Measurements from ENCODE around the gene PNMA8A. TPM values are rescaled to one million over a fixed set of nuclear protein-coding genes. Genes with fewer than 3 reads are reported as not detected.

Gene PNMA8A
- total RNA-seq, 5 donors from 2014 or later (not counting 1 experiment from before 2014, with no cell fraction given) = 0.15 to 1.1 (median 0.43) TPM; not detected in 2

- POLR2A ChIA-PET = no interaction called here
- H3K9me3 Mint-ChIP-seq = no peaks in the 10 kb centered on the region
- WGBS (ENCODE audit: insufficient coverage) = under 1% methylated on average over 70 of the region's 92 CpGs
- ATAC-seq (replicated peaks in 1 of 4) (peak; percentile 56 to 71 (median 64)), DNase-seq (peak in 25 of 35 experiments; percentile 8 to 58 (median 33))
- Histone ChIP-seq H3K9me3 (no peaks in the 10 kb centered on the region), H3K36me3 (ENCODE audit: control insufficient read depth in 2 of 2, extremely low read depth in 1 of 2, insufficient read depth in 1 of 2, low read length in 1 of 2) (no peaks in the 10 kb centered on the region), H3K4me3 (ENCODE audit: control insufficient read depth in 1 of 2, extremely low read depth in 1 of 2, low read length in 1 of 2) (peak overlapping the region; percentile 28 to 72), H3K4me1 (ENCODE audit: control insufficient read depth in 1 of 2, extremely low read depth in 1 of 2, insufficient read depth in 2 of 2, low read length in 2 of 2) (peaks cover 5 to 53% of the 10 kb centered on the region in 2 experiments), H3K27me3 (replicated peaks in 1 of 2; ENCODE audit: control insufficient read depth in 2 of 2, extremely low read depth in 1 of 2, insufficient read depth in 2 of 2, low read length in 1 of 2) (peaks cover 6 to 82% of the 10 kb centered on the region in 2 experiments), H3K27ac (ENCODE audit: low read length) (no peak overlapping the region)
- peaks cover 42 to 63% of the 10 kb centered on the region in 2 donors for H3K27me3 Mint-ChIP-seq
- H3K27ac Mint-ChIP-seq = peak overlapping the region in 1 of 2 donors; percentile 28
- peaks cover 29 to 36% (median 35%) of the 10 kb centered on the region in 3 donors for H3K4me1 Mint-ChIP-seq
- no peaks in the 10 kb centered on the region for H3K36me3 Mint-ChIP-seq
- peak overlapping the region; percentile 64 to 86 (median 80) for H3K4me3 Mint-ChIP-seq
- CTCF ChIA-PET = interaction anchor here in 1 of 2 donors (0.7 kb wide), 1 partner anchor 1269 kb away, joined by 12 read pairs; no protein-coding TSS in a partner anchor
These were observed 22.1 kb upstream of the PNMA8A start for GRCh38 chr19:46493236-46494145.

- Mint-ChIP-seq H3K27me3 (peaks cover 46 to 64% of the 10 kb centered on the region in 2 donors), H3K27ac (no peak overlapping the region), H3K4me3 (peak overlapping the region; percentile 60 to 86 (median 80)), H3K4me1 (peaks cover 33 to 41% (median 39%) of the 10 kb centered on the region in 3 donors), H3K9me3 (no peaks in the 10 kb centered on the region), H3K36me3 (no peaks in the 10 kb centered on the region)
- ChIA-PET CTCF (interaction anchor here in 1 of 2 donors (0.7 kb wide), 1 partner anchor 1270 kb away, joined by 12 read pairs; no protein-coding TSS in a partner anchor), POLR2A (no interaction called here)
- Histone ChIP-seq H3K9me3 (no peaks in the 10 kb centered on the region), H3K4me1 (ENCODE audit: control insufficient read depth in 1 of 2, extremely low read depth in 1 of 2, insufficient read depth in 2 of 2, low read length in 2 of 2) (peaks cover 5 to 59% of the 10 kb centered on the region in 2 experiments), H3K27ac (ENCODE audit: low read length) (no peak overlapping the region), H3K27me3 (replicated peaks in 1 of 2; ENCODE audit: control insufficient read depth in 2 of 2, extremely low read depth in 1 of 2, insufficient read depth in 2 of 2, low read length in 1 of 2) (peaks cover 6 to 89% of the 10 kb centered on the region in 2 experiments), H3K4me3 (ENCODE audit: control insufficient read depth in 1 of 2, extremely low read depth in 1 of 2, low read length in 1 of 2) (peak overlapping the region; percentile 28 to 36), H3K36me3 (ENCODE audit: control insufficient read depth in 2 of 2, extremely low read depth in 1 of 2, insufficient read depth in 1 of 2, low read length in 1 of 2) (no peaks in the 10 kb centered on the region)
- DNase-seq (no peak), ATAC-seq (replicated peaks in 1 of 4) (peak in 3 of 4 experiments; percentile 21 to 33 (median 25))
- WGBS (ENCODE audit: insufficient coverage) = 13% methylated on average over 17 of the region's 17 CpGs
These were observed 21.5 kb upstream of the PNMA8A start for GRCh38 chr19:46492841-46493235.

- Histone ChIP-seq H3K4me3 (ENCODE audit: control insufficient read depth in 1 of 2, extremely low read depth in 1 of 2, low read length in 1 of 2) (no peak overlapping the region), H3K36me3 (ENCODE audit: control insufficient read depth in 2 of 2, extremely low read depth in 1 of 2, insufficient read depth in 1 of 2, low read length in 1 of 2) (no peaks in the 10 kb centered on the region), H3K9me3 (no peaks in the 10 kb centered on the region), H3K27ac (ENCODE audit: low read length) (no peak overlapping the region), H3K4me1 (ENCODE audit: control insufficient read depth in 1 of 2, extremely low read depth in 1 of 2, insufficient read depth in 2 of 2, low read length in 2 of 2) (peaks cover 5 to 66% of the 10 kb centered on the region in 2 experiments), H3K27me3 (replicated peaks in 1 of 2; ENCODE audit: control insufficient read depth in 2 of 2, extremely low read depth in 1 of 2, insufficient read depth in 2 of 2, low read length in 1 of 2) (peaks cover 6 to 94% of the 10 kb centered on the region in 2 experiments)
- ChIA-PET CTCF (no interaction called here), POLR2A (no interaction called here)
- Mint-ChIP-seq H3K27ac (no peak overlapping the region), H3K9me3 (no peaks in the 10 kb centered on the region), H3K27me3 (peaks cover 50 to 70% of the 10 kb centered on the region in 2 donors), H3K36me3 (no peaks in the 10 kb centered on the region), H3K4me3 (peak overlapping the region in 2 of 3 donors; percentile 69 to 86), H3K4me1 (peaks cover 40 to 46% (median 44%) of the 10 kb centered on the region in 3 donors)
- WGBS (ENCODE audit: insufficient coverage) = 27% methylated on average over 5 of the region's 18 CpGs
- no peak for DNase-seq
- no peak for ATAC-seq (replicated peaks in 1 of 4)
These were observed 20.8 kb upstream of the PNMA8A start for GRCh38 chr19:46491975-46492682.

GRCh38 chr19:46490774-46491173, 19.4 kb upstream of the PNMA8A start:
- H3K27ac Mint-ChIP-seq = no peak overlapping the region
- DNase-seq (no peak), ATAC-seq (replicated peaks in 1 of 4) (no peak)
- peaks cover 7 to 89% of the 10 kb centered on the region in 2 experiments for H3K27me3 ChIP-seq (replicated peaks in 1 of 2; ENCODE audit: control insufficient read depth in 2 of 2, extremely low read depth in 1 of 2, insufficient read depth in 2 of 2, low read length in 1 of 2)
- H3K4me3 ChIP-seq (ENCODE audit: control insufficient read depth in 1 of 2, extremely low read depth in 1 of 2, low read length in 1 of 2) = no peak overlapping the region
- ChIA-PET CTCF (no interaction called here), POLR2A (no interaction called here)
- H3K4me1 ChIP-seq (ENCODE audit: control insufficient read depth in 1 of 2, extremely low read depth in 1 of 2, insufficient read depth in 2 of 2, low read length in 2 of 2) = peaks cover 5 to 65% of the 10 kb centered on the region in 2 experiments
- H3K36me3 Mint-ChIP-seq = no peaks in the 10 kb centered on the region
- WGBS (ENCODE audit: insufficient coverage) = 36% methylated on average over 3 of the region's 9 CpGs
- H3K4me1 Mint-ChIP-seq = peaks cover 42 to 48% (median 44%) of the 10 kb centered on the region in 3 donors
- no peaks in the 10 kb centered on the region for H3K9me3 ChIP-seq
- peaks cover 60 to 79% of the 10 kb centered on the region in 2 donors for H3K27me3 Mint-ChIP-seq
- H3K4me3 Mint-ChIP-seq = peak overlapping the region in 2 of 3 donors; percentile 23 to 43
- H3K36me3 ChIP-seq (ENCODE audit: control insufficient read depth in 2 of 2, extremely low read depth in 1 of 2, insufficient read depth in 1 of 2, low read length in 1 of 2) = no peaks in the 10 kb centered on the region
- no peaks in the 10 kb centered on the region for H3K9me3 Mint-ChIP-seq
- H3K27ac ChIP-seq (ENCODE audit: low read length) = no peak overlapping the region

- Histone ChIP-seq H3K27ac (ENCODE audit: low read length) (no peak overlapping the region), H3K27me3 (replicated peaks in 1 of 2; ENCODE audit: control insufficient read depth in 2 of 2, extremely low read depth in 1 of 2, insufficient read depth in 2 of 2, low read length in 1 of 2) (peaks cover 7 to 78% of the 10 kb centered on the region in 2 experiments), H3K4me1 (ENCODE audit: control insufficient read depth in 1 of 2, extremely low read depth in 1 of 2, insufficient read depth in 2 of 2, low read length in 2 of 2) (peaks cover 5 to 55% of the 10 kb centered on the region in 2 experiments), H3K4me3 (ENCODE audit: control insufficient read depth in 1 of 2, extremely low read depth in 1 of 2, low read length in 1 of 2) (no peak overlapping the region), H3K9me3 (no peaks in the 10 kb centered on the region), H3K36me3 (ENCODE audit: control insufficient read depth in 2 of 2, extremely low read depth in 1 of 2, insufficient read depth in 1 of 2, low read length in 1 of 2) (no peaks in the 10 kb centered on the region)
- Mint-ChIP-seq H3K27ac (peak overlapping the region in 1 of 2 donors; percentile 27), H3K36me3 (no peaks in the 10 kb centered on the region), H3K9me3 (no peaks in the 10 kb centered on the region), H3K4me1 (peaks cover 40 to 43% (median 42%) of the 10 kb centered on the region in 3 donors), H3K4me3 (peak overlapping the region in 1 of 3 donors; percentile 23), H3K27me3 (peaks cover 61 to 80% of the 10 kb centered on the region in 2 donors)
- ChIA-PET CTCF (interaction anchor here in 1 of 2 donors (0.6 to 0.7 kb wide), 2 partner anchors 90 to 145 kb away, joined by 3 to 6 read pairs; no protein-coding TSS in a partner anchor), POLR2A (no interaction called here)
- DNase-seq (peak in 2 of 35 experiments; percentile 9 to 24), ATAC-seq (replicated peaks in 1 of 4) (peak in 2 of 4 experiments; percentile 18 to 40)
- 7% methylated on average over 40 of the region's 52 CpGs for WGBS (ENCODE audit: insufficient coverage)
These were observed 18.3 kb upstream of the PNMA8A start for GRCh38 chr19:46489445-46490272.

Measured in T-cell (primary cell).